Subcutaneous abdominal adipose tissue (tissue), 5 donors: ENCODE data around the gene TMPRSS2.
"Not testable (repeated sequence)": the region's sequence is repeated elsewhere in the genome, so short reads cannot be mapped to it uniquely, and the experiment has no call there.

Source experiments
- H3K27ac ChIP-seq: one replicate; pipeline ENCODE4 v1.7.0; 2013; ENCODE audit warnings: low read depth, mild to moderate bottlenecking, inconsistent platforms, low read length, moderate library complexity
- H3K27me3 ChIP-seq, 5 donors: one replicate each; pipeline ENCODE4 v1.7.0; 2013; ENCODE audit warnings: low read length in 5 of 5, inconsistent platforms in 1 of 5; ENCODE audit not compliant: control insufficient read depth in 5 of 5, insufficient read depth in 4 of 5
- H3K36me3 ChIP-seq, 5 donors: one replicate each; pipeline ENCODE4 v1.7.0; 2013; ENCODE audit warnings: low read length in 5 of 5; ENCODE audit not compliant: control insufficient read depth in 5 of 5, insufficient read depth in 5 of 5
- H3K4me1 ChIP-seq, 5 donors: one replicate each; pipeline ENCODE4 v1.7.0; 2013; ENCODE audit warnings: low read length in 5 of 5, mild to moderate bottlenecking in 3 of 5, moderate library complexity in 1 of 5; ENCODE audit not compliant: control insufficient read depth in 5 of 5, insufficient read depth in 5 of 5
- H3K4me3 ChIP-seq, 5 donors: one replicate each; pipeline ENCODE4 v1.7.0; 2013; ENCODE audit warnings: low read length in 5 of 5, low read depth in 1 of 5
- H3K9ac ChIP-seq, 5 donors: one replicate each; pipeline ENCODE4 v1.7.0; 2013; ENCODE audit warnings: low read length in 5 of 5, mild to moderate bottlenecking in 4 of 5, moderate library complexity in 3 of 5
- H3K9me3 ChIP-seq, 5 donors: one replicate each; pipeline ENCODE4 v1.7.0; 2013; ENCODE audit warnings: low read length in 5 of 5; ENCODE audit not compliant: control insufficient read depth in 5 of 5
- donor health status: healthy.
- donor health status: healthy.
- donor health status: healthy.
- donor health status: healthy.
- donor health status: healthy.

Gene TMPRSS2

GRCh38 chr21:41423305-41423636, 84.7 kb downstream of the TMPRSS2 start:
- H3K36me3 ChIP-seq, H3K9me3 ChIP-seq, H3K4me3 ChIP-seq, H3K27ac ChIP-seq, H3K27me3 ChIP-seq, H3K9ac ChIP-seq: not testable (repeated sequence)
- peaks cover 3 to 31% (median 27%) of the 10 kb centered on the region in 5 donors for H3K4me1 ChIP-seq

GRCh38 chr21:41422546-41423304, 85.2 kb downstream of the TMPRSS2 start:
- H3K4me1 ChIP-seq, result peaks cover 3 to 30% (median 27%) of the 10 kb centered on the region in 5 donors
- H3K4me3 ChIP-seq, result no peak overlapping the region
- no peaks in the 10 kb centered on the region for H3K9me3 ChIP-seq
- H3K27me3 ChIP-seq, result peaks cover 0 to 2% (median 0%) of the 10 kb centered on the region in 5 donors
- no peak overlapping the region for H3K9ac ChIP-seq
- H3K36me3 ChIP-seq, result no peaks in the 10 kb centered on the region
- H3K27ac ChIP-seq, result no peak overlapping the region

- peak overlapping the region; percentile 79 for H3K27ac ChIP-seq
- H3K9ac ChIP-seq, result peak overlapping the region in 2 of 5 donors; percentile 72 to 78
- H3K27me3 ChIP-seq, H3K36me3 ChIP-seq, H3K9me3 ChIP-seq: not testable (repeated sequence)
- peaks cover 3 to 19% (median 15%) of the 10 kb centered on the region in 5 donors for H3K4me1 ChIP-seq
- peak overlapping the region in 4 of 5 donors; percentile 71 to 84 (median 74) for H3K4me3 ChIP-seq
Measured at GRCh38 chr21:41420998-41421397, 87.0 kb downstream of the TMPRSS2 start.

- Histone ChIP-seq H3K36me3 (no peaks in the 10 kb centered on the region), H3K4me3 (peak overlapping the region; percentile 71 to 84 (median 72)), H3K9ac (peak overlapping the region; percentile 63 to 85 (median 78)), H3K27me3 (no peaks in the 10 kb centered on the region), H3K4me1 (peaks cover 3 to 13% (median 10%) of the 10 kb centered on the region in 5 donors), H3K9me3 (no peaks in the 10 kb centered on the region), H3K27ac (peak overlapping the region; percentile 79)
Measured at GRCh38 chr21:41419921-41420862, 87.8 kb downstream of the TMPRSS2 start.

- Histone ChIP-seq H3K4me1 (peaks cover 3 to 13% (median 10%) of the 10 kb centered on the region in 5 donors), H3K4me3 (no peak overlapping the region), H3K27me3 (no peaks in the 10 kb centered on the region), H3K9me3 (no peaks in the 10 kb centered on the region), H3K36me3 (no peaks in the 10 kb centered on the region), H3K9ac (no peak overlapping the region), H3K27ac (peak overlapping the region; percentile 79)
Measured at GRCh38 chr21:41418956-41419680, 88.8 kb downstream of the TMPRSS2 start.

- Histone ChIP-seq H3K36me3 (no peaks in the 10 kb centered on the region), H3K9ac (no peak overlapping the region), H3K9me3 (no peaks in the 10 kb centered on the region), H3K4me3 (no peak overlapping the region), H3K4me1 (peaks cover 3 to 13% (median 10%) of the 10 kb centered on the region in 5 donors), H3K27ac (no peak overlapping the region), H3K27me3 (no peaks in the 10 kb centered on the region)
Measured at GRCh38 chr21:41418393-41418792, 89.6 kb downstream of the TMPRSS2 start.

GRCh38 chr21:41417505-41417904, 90.5 kb downstream of the TMPRSS2 start:
- H3K36me3 ChIP-seq, H3K9me3 ChIP-seq, H3K27me3 ChIP-seq, H3K4me3 ChIP-seq, H3K27ac ChIP-seq, H3K9ac ChIP-seq: not testable (repeated sequence)
- peaks cover 3 to 13% (median 10%) of the 10 kb centered on the region in 5 donors for H3K4me1 ChIP-seq
